HG02678 (cell line): ENCODE measurements around the gene RAB6A.
"Not testable (repeated sequence)": the region's sequence is repeated elsewhere in the genome, so short reads cannot be mapped to it uniquely, and the experiment has no call there.

ENCODE experiments used
- ATAC-seq: cut with Tn5 transposase; IDR thresholded peaks from one replicate; pipeline ENCODE4 v1.9.1; 2021; ENCODE audit warnings: mild to moderate bottlenecking, moderate library complexity; ENCODE audit not compliant: unreplicated experiment

Gene RAB6A

GRCh38 chr11:73760679-73761402, at the start of gene RAB6A:
RAB6A (minus strand) TSS chr11:73761074; CDS start chr11:73760635, 439 bp downstream.
- ATAC-seq: peak; percentile 93

DNA sequence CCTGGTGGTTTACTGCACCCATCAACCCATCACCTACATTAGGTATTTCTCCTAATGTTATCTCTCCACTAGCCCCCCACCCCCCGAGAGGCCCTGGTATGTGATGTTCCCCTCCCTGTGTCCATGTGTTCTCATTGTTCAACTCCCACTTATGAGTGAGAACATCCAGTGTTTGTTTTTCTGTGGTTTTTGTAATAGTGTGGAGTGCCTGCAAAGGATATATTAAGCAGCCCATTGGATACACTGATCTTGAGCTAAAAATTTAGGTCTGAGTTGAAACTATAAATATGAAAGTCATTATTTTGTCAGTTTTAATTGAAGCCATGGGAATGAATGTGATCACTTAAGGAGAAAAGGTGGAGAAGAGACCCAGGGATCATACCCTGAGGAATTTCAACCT, 49.8 kb upstream of the RAB6A start:
- ATAC-seq: no peak

DNA sequence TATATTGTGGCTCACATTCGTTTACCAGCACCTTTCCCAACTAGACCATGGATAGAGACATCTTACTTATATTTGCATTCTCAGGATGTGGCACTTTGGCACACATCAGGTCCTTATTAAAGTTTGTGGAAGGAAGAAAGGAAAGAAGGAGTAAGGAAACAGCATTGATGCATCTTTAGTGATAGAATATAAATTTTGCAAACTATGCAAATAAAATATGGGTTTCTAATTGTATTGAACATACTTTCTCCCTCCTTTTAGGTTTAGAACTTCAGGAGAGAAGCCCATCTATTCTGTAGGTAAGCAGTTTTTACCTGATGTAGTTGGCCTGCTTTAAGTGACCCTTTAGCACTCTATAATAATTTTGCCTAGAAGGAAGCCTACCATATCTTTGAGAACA, 47.2 kb upstream of the RAB6A start:
- no peak for ATAC-seq

DNA sequence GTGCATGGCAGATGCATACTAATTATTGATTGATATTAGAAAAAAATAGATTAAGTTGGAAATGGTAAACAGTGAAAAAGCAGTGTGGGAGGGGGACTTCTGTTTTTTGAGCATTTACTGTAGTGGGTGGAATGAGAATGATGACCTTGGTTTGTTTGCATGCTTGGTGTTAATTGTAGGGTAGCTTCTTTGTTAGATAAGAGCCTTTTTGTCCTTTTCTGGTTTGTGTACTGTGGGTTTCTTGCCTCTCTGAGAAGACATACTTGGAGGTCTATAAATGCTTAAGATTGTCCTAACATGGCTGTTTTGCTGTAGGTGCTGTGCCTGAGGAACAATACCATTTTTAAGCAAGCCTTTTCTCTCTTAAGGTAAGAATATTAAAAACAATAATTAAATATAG, 43.8 kb upstream of the RAB6A start:
- ATAC-seq: no peak

DNA sequence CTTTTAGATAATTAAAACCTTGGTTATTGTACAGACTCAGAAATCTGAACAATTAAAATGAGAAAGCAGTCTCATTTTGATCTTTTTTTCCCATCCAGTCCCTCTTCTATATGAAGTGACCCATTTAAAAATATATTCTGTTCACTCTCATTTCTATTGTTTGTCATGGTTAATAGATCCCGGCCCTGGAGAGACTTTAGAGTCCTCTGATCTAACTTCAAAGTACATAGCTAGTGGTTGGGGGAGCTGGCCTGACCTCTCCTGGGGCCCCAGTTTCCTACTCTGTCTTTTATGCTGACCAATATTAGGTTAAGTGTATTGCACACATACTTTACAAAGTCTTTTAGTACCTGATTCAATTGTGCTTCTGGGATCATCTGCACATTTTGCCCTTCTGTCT, 40.3 kb upstream of the RAB6A start:
- no peak for ATAC-seq

- ATAC-seq: no peak
These were observed 39.5 kb upstream of the RAB6A start for GRCh38 chr11:73800276-73800806.

GRCh38 chr11:73797457-73797856, 36.6 kb upstream of the RAB6A start:
- ATAC-seq: no peak

GRCh38 chr11:73795925-73796632, 35.2 kb upstream of the RAB6A start:
- no peak for ATAC-seq

- ATAC-seq: no peak
These were observed 31.7 kb upstream of the RAB6A start for GRCh38 chr11:73792584-73792983.

GRCh38 chr11:73789279-73789670, 28.4 kb upstream of the RAB6A start:
- ATAC-seq: no peak

DNA sequence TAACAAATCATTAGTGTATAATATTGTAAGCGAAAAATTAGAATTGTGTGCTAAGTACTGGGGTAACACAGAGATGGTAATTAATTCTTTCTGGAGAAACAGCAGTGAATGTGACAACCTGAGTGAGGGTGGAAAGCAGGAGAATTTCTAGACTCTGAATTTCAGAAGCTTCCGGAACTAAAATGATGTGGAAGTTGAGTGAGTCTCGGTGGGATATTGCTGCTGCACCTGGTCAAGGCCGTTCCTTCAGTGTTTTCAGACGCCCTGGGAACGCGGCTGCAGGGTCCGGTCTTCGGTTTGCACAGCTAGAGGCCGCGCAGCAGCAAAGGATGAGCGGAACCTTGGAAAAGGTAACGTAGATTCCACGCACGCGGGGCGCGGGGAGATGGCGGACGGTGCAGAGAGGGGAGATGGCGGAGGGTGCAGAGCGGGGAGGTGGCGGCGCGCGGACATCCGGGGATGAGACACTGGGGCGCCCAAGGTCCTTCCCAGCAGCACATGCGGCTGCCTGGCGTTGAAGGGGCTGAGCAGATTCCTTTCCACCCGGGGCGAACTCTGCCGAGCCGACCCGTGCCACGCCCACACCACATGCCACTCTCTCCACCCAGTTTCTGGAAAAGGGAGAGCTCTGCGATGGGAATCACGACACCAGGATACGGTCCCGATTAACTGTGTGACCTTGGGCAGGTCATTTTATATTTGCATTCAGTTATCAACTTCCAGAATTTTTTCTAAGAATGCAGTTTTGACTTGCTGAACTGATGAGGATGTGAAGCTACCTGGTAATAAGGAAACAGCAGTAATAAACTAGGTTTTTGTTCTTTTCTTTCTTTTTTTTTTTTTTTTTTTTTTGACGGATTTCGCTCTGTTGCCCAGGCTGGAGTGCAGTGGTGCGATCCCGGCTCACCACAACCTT, 27.0 kb upstream of the RAB6A start, which contains the start of gene MRPL48:
TSS of gene MRPL48 (plus strand) at position 232 of the 916 bp plus-strand sequence. CDS start at position 330, 98 bp downstream.
- ATAC-seq: peak; percentile 96

- ATAC-seq: no peak
These were observed 26.3 kb upstream of the RAB6A start for GRCh38 chr11:73787051-73787642.

DNA sequence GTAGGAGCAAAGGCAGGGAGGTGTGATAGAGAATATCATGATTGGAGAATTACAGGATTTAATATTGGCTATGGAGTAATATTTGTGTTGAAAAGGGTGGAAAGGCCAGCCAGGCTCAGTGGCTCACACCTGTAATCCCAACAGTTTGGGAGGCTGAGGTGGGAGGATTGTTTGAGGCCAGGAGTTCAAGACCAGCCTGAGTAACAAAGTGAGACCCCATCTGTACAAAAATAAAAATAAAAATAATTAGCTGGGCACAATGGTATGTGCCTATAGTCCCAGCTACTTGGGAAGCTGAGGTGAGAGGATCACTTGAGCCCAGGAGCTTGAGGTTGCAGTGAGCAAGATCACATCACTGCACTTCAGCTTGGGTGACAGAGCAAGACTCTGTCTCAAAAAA, 24.6 kb upstream of the RAB6A start:
- ATAC-seq: not testable (repeated sequence)

DNA sequence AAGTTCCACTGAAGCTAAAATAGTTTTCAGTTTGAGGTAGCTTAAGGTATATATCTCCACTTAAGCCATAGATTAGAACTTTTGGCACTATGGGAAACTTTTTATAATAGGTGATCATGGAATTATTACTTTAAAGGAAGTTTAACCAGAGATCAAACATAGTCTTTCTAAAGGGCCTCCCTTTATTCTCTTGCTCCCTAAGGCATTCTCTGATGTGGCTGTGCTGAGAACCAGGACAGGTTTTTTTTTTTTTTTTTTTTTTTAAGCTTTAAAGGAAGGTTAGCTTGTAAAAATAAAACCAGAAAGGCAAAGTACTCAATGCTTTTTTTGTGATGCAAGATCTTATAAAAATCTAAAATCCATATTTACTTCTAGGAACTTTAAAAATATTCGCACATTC, 23.9 kb upstream of the RAB6A start:
- ATAC-seq: no peak

DNA sequence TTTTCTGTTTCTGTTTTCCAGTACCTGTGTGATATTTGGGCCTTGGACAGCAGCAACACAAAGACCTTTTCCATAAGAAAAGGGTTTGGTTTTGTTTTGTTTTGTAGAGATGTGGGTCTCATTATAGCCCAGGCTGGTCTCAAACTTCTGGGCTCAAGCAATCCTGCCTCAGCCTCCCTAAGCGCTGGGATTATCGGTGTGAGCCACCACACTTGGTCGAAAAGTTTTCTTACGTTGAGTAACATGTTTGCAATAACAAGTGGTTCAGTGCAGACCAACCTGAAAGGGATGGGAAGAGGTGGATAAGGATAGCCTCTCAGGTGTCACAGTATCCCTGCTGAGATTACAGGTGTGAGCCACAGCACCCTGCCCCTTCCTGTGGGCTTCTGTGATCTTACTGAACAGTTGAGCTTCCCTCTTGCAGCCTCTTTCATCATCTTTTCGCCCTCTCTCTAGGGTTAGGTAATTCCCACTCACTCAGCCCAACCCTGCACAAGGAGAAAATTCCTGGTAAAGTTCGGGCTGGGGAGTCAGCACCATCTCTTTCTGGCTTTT, 23.3 kb upstream of the RAB6A start:
- ATAC-seq: no peak

DNA sequence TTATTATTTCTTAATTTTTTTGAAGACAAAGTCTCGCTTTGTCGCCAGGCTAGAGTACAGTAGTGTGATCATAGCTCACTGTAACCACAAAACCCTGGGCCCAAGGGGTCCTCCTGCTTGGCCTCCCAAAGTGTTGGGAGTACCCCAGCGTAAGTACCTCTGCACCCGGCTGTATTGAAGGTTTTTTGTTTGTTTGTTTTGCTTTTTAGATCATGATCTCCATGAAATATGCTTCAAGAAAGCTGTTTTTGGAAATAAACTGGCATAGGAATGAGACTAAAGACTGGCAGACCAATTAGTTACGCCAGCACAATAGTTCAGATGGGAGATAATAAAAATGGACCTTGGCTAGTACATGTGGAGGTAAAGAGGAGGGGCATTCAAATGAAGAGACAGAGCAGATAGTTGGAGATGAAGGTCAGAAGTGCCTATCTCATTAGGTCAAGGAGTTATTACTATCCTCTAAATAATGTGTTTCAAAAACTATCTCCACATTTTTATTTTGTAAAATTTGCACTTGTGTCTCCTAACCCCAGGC, 22.7 kb upstream of the RAB6A start:
- no peak for ATAC-seq

DNA sequence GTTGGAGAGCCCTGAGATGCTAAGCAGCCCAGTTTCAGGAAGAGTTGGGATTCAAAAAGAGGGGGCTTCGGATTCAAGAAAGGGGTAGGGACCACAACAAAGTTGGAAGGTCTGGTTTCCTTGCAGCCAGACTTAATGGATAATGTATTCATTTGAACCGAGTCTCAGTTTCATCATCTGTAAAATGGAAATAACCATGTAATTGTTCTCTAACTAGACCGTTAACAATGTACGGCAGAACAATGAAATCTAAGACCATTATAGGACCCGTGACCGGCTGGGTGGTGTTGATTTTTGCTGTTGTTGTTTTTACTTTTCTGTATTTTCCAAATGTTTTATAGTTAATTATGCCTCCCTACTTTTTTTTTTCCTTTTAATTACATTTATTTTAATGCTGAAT, 20.4 kb upstream of the RAB6A start:
- ATAC-seq: no peak

GRCh38 chr11:73779084-73779902, 18.4 kb upstream of the RAB6A start:
- ATAC-seq: peak; percentile 98

- not testable (repeated sequence) for ATAC-seq
These were observed 9.9 kb upstream of the RAB6A start for GRCh38 chr11:73770811-73771210.
